Keratinocyte (primary cell): Measurements from ENCODE around the gene TIMMDC1. TPM values are rescaled to one million over a fixed set of nuclear protein-coding genes. Genes with fewer than 3 reads are reported as not detected.

ENCODE experiments used
- DNase-seq: peaks from one replicate; pipeline ENCODE4 v3.0.0-alpha.2; 2011; ENCODE audit warnings: low read depth, missing footprints, low spot score
- FAIRE-seq: peaks from 2 replicates; lab custom pipeline; 2011; peaks lifted over from hg19 to GRCh38; lab: Jason Lieb, UNC
- H2AFZ ChIP-seq: 2 replicates; pipeline ENCODE4 v1.6.0; 2012; ENCODE audit warnings: low read length, control low read depth, inconsistent platforms; ENCODE audit not compliant: control insufficient read depth
- H3K27ac ChIP-seq: 2 replicates; pipeline ENCODE4 v1.5.1; 2011; ENCODE audit warnings: low read length; ENCODE audit not compliant: control insufficient read depth, insufficient read depth
- H3K27me3 ChIP-seq: 3 replicates; pipeline ENCODE4 v1.6.0; 2011; ENCODE audit warnings: low read length; ENCODE audit not compliant: control insufficient read depth, insufficient read depth; ENCODE audit errors: extremely low read depth
- H3K36me3 ChIP-seq, 2 experiments: 2 replicates in 1 of 2; 3 replicates in 1 of 2; pipeline ENCODE4 v1.5.1; 2011; ENCODE audit warnings: low read length in 2 of 2, mild to moderate bottlenecking in 1 of 2; ENCODE audit not compliant: control insufficient read depth in 2 of 2, insufficient read depth in 2 of 2; ENCODE audit errors: extremely low read depth in 1 of 2
- H3K4me1 ChIP-seq: 3 replicates; pipeline ENCODE4 v1.5.1; 2011; ENCODE audit warnings: low read length; ENCODE audit not compliant: control insufficient read depth, insufficient read depth; ENCODE audit errors: extremely low read depth
- H3K4me2 ChIP-seq: 3 replicates; pipeline ENCODE4 v1.6.0; 2011; ENCODE audit warnings: low read depth, low read length; ENCODE audit not compliant: control insufficient read depth, insufficient read depth; ENCODE audit errors: extremely low read depth
- H3K4me3 ChIP-seq, 3 experiments: fragments of 200-600 bp in 1 of 3; sonication (generic) in 1 of 3; 2 replicates in 2 of 3; 3 replicates in 1 of 3; pipeline ENCODE4 v1.5.1; 2011 to 2016; ENCODE audit warnings: low read length in 3 of 3, mild to moderate bottlenecking in 3 of 3, control low read depth in 2 of 3, inconsistent platforms in 1 of 3, low read depth in 1 of 3, mixed read lengths in 1 of 3, mixed run types in 1 of 3, moderate library complexity in 1 of 3; ENCODE audit not compliant: control insufficient read depth in 2 of 3, insufficient read depth in 2 of 3; ENCODE audit errors: extremely low read depth in 1 of 3
- H3K79me2 ChIP-seq: 2 replicates; pipeline ENCODE4 v1.6.0; 2012; ENCODE audit warnings: low read length; ENCODE audit not compliant: control insufficient read depth, insufficient read depth
- H3K9ac ChIP-seq: 3 replicates; pipeline ENCODE4 v1.6.0; 2011; ENCODE audit warnings: low read length; ENCODE audit not compliant: control insufficient read depth, insufficient read depth; ENCODE audit errors: extremely low read depth
- H3K9me1 ChIP-seq: 3 replicates; pipeline ENCODE4 v1.6.0; 2011; ENCODE audit warnings: low read length; ENCODE audit not compliant: control insufficient read depth, insufficient read depth; ENCODE audit errors: extremely low read depth
- H3K9me3 ChIP-seq: 2 replicates; pipeline ENCODE4 v1.5.1; 2012; ENCODE audit warnings: low read depth, low read length; ENCODE audit not compliant: control insufficient read depth
- H4K20me1 ChIP-seq: 3 replicates; pipeline ENCODE4 v1.6.0; 2011; ENCODE audit warnings: low read length; ENCODE audit not compliant: control insufficient read depth, insufficient read depth; ENCODE audit errors: extremely low read depth
- EZH2 ChIP-seq: IDR thresholded peaks from one replicate; pipeline ENCODE4 v1.6.1; 2012; ENCODE audit warnings: inconsistent platforms, mild to moderate bottlenecking, low read length, moderate library complexity
- dilution Hi-C: fragments of 300-500 bp; cut with MboI; formaldehyde crosslinking; loops from one replicate; pipeline ENCODE4 v1.7.0; 2020; ENCODE audit warnings: low sequenced_read_pairs; ENCODE audit not compliant: extremely low pct_ligation_motif_present
- polyA plus RNA-seq, 5 experiments: library from polyadenylated mRNA; depleted of rRNA in 3 of 5; stranded (reverse) in 3 of 5; stranded (forward) in 1 of 5; unstranded in 1 of 5; fragments of >200 nt; gene quantifications; 1 replicate in 1 of 5; 2 replicates in 3 of 5; 3 replicates in 1 of 5; pipeline versions ENCODE4 v1.2.1 to v1.2.3, GENCODE V29; 2011 to 2012; ENCODE audit warnings: missing spikeins in 2 of 5, low read depth in 1 of 5, low replicate concordance in 1 of 5
- TF ChIP-seq, protein P1 (sequence below), 3 experiments: IDR thresholded peaks in 1 of 3; conservative IDR thresholded peaks in 1 of 3; optimal IDR thresholded peaks in 1 of 3; 2 replicates in 2 of 3; 3 replicates in 1 of 3; pipeline versions ENCODE3 to v1.5.1; 2011; ENCODE audit warnings: low read length in 3 of 3, mild to moderate bottlenecking in 3 of 3, moderate library complexity in 2 of 3, control low read depth in 1 of 3, inconsistent platforms in 1 of 3; ENCODE audit not compliant: insufficient read depth in 2 of 3; ENCODE audit errors: extremely low read depth in 1 of 3

TIMMDC1 gene
- polyA plus RNA-seq, 1 donor (not counting 4 experiments of a cell fraction or from before 2014, with no cell fraction given) = 140 TPM

DNA sequence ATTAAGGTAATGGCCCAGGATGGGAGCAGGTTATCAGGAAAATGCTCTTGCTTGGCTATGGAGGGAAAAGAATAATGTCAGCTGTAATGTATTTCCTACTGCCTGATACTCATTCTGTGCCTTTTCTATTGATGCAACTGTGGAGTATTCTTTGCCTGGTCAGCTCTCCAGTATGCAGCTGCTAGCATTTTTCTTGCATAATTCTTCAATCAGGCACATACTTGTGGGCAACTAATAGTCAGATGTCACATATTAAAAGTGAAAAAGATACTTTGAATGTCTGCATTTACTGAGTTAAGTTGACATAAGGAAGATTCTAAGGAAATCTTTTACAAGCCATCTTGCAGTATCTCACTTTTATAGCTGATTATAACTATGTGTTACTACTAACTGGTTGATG lies 31.5 kb downstream of the TIMMDC1 start:
- peaks cover 0 to 3% of the 10 kb centered on the region in 2 experiments for H3K36me3 ChIP-seq
- H3K4me1 ChIP-seq = no peaks in the 10 kb centered on the region
- H2AFZ ChIP-seq = no peak overlapping the region
- TF ChIP-seq EZH2 = no peak
- TF ChIP-seq, protein P1, sequence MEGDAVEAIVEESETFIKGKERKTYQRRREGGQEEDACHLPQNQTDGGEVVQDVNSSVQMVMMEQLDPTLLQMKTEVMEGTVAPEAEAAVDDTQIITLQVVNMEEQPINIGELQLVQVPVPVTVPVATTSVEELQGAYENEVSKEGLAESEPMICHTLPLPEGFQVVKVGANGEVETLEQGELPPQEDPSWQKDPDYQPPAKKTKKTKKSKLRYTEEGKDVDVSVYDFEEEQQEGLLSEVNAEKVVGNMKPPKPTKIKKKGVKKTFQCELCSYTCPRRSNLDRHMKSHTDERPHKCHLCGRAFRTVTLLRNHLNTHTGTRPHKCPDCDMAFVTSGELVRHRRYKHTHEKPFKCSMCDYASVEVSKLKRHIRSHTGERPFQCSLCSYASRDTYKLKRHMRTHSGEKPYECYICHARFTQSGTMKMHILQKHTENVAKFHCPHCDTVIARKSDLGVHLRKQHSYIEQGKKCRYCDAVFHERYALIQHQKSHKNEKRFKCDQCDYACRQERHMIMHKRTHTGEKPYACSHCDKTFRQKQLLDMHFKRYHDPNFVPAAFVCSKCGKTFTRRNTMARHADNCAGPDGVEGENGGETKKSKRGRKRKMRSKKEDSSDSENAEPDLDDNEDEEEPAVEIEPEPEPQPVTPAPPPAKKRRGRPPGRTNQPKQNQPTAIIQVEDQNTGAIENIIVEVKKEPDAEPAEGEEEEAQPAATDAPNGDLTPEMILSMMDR (optimal IDR thresholded peaks at IDR 0.05 in 1 of 3, IDR thresholded peaks at IDR 0.05 in 1 of 3, conservative IDR thresholded peaks at IDR 0.05 in 1 of 3; ENCODE audit: extremely low read depth in 1 of 3, insufficient read depth in 2 of 3, low read length in 3 of 3) = no peak
- no peaks in the 10 kb centered on the region for H3K27me3 ChIP-seq
- DNase-seq = no peak
- no peak for FAIRE-seq
- dilution Hi-C loops = no loop called here
- H3K27ac ChIP-seq = no peak overlapping the region
- H3K9me3 ChIP-seq = no peaks in the 10 kb centered on the region
- H3K79me2 ChIP-seq = no peaks in the 10 kb centered on the region
- H3K9ac ChIP-seq = no peak overlapping the region
- H4K20me1 ChIP-seq = no peaks in the 10 kb centered on the region
- no peak overlapping the region for H3K4me3 ChIP-seq
- no peaks in the 10 kb centered on the region for H3K9me1 ChIP-seq
- no peak overlapping the region for H3K4me2 ChIP-seq

DNA sequence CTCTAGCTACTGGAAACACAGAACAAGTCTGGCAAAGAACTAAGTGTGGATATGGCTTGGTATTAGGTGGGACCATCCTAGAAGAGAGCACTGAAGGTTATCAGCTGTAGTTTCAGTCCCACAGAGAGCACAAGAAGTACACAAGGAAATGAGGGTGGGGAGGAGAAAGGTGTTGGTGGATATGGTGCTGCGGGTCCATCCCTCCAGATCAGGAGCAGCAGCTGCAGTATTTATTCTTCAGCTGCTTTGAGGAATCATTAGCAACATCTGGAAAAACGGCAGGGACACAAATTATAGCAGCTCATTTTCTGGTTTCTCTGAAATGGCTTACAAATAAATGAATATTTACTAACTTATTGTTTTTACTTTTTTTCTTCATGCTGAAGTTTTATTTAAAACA lies 32.1 kb downstream of the TIMMDC1 start:
- Histone ChIP-seq H3K4me3 (no peak overlapping the region), H3K27me3 (no peaks in the 10 kb centered on the region), H3K4me2 (no peak overlapping the region), H3K9me1 (no peaks in the 10 kb centered on the region), H3K36me3 (no peaks in the 10 kb centered on the region), H4K20me1 (no peaks in the 10 kb centered on the region), H3K4me1 (no peaks in the 10 kb centered on the region), H3K27ac (no peak overlapping the region), H3K79me2 (no peaks in the 10 kb centered on the region), H2AFZ (no peak overlapping the region), H3K9me3 (no peaks in the 10 kb centered on the region), H3K9ac (no peak overlapping the region)
- FAIRE-seq (no peak), DNase-seq (no peak)
- dilution Hi-C loops = no loop called here
- TF ChIP-seq, protein P1 (optimal IDR thresholded peaks at IDR 0.05 in 1 of 3, IDR thresholded peaks at IDR 0.05 in 1 of 3, conservative IDR thresholded peaks at IDR 0.05 in 1 of 3; ENCODE audit: extremely low read depth in 1 of 3, insufficient read depth in 2 of 3, low read length in 3 of 3) = no peak
- no peak for TF ChIP-seq EZH2
